HUES64 (cell line): ENCODE results near the gene TOPBP1.

Source experiments
- H3K27ac ChIP-seq: 2 replicates; pipeline ENCODE4 v1.7.0; 2013; ENCODE audit warnings: low read depth, low read length, inconsistent platforms
- H3K27me3 ChIP-seq: 2 replicates; pipeline ENCODE4 v1.6.1; 2013; ENCODE audit warnings: mild to moderate bottlenecking, low read length; ENCODE audit not compliant: insufficient read depth
- H3K36me3 ChIP-seq: 2 replicates; pipeline ENCODE4 v1.6.1; 2013; ENCODE audit warnings: mild to moderate bottlenecking, low read length; ENCODE audit not compliant: insufficient read depth
- H3K4me1 ChIP-seq: 2 replicates; pipeline ENCODE4 v1.6.1; 2013; ENCODE audit warnings: mild to moderate bottlenecking, low read length, moderate library complexity; ENCODE audit not compliant: insufficient read depth
- H3K4me3 ChIP-seq: 2 replicates; pipeline ENCODE4 v1.5.1; 2013; ENCODE audit warnings: mild to moderate bottlenecking, low read length, moderate library complexity
- H3K9ac ChIP-seq: 2 replicates; pipeline ENCODE4 v1.6.1; 2013; ENCODE audit warnings: mild to moderate bottlenecking, low read depth, low read length
- H3K9me3 ChIP-seq: 2 replicates; pipeline ENCODE4 v1.6.1; 2013; ENCODE audit warnings: low read depth, low read length; ENCODE audit not compliant: insufficient read depth
- WGBS: fragments of 150-250, 120-280 bp; methylation state at CpG from one replicate; pipeline ENCODE4 v1.1.7; 2013; ENCODE audit warnings: missing lambda C conversion rate; 5-methylcytosine and 5-hydroxymethylcytosine counted together

Gene TOPBP1

DNA sequence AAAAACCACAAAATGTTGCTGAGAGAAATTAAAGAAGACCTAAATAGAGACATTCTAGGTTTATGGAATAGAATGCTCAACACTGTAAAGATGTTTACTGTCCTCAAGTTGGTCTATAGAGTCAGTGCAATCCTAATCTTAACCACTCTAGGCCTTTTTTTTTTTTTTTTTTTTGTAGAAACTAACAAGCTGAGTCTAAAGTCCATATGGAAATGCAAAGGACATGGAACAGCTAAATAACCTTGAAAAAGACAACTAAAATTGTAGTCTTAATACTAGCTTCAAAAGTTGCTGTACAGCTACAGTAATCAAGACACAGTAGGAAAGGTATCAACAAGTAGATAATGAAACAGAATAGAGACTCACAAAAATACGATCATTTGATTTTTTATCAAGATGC lies 55.4 kb downstream of the TOPBP1 start:
- Histone ChIP-seq H3K27me3 (no peaks in the 10 kb centered on the region), H3K9me3 (no peaks in the 10 kb centered on the region), H3K36me3 (peaks cover 78% of the 10 kb centered on the region), H3K4me1 (no peaks in the 10 kb centered on the region), H3K27ac (no peak overlapping the region), H3K9ac (no peak overlapping the region), H3K4me3 (no peak overlapping the region)
- 100% methylated on average over 1 of the region's 1 CpG for WGBS

DNA sequence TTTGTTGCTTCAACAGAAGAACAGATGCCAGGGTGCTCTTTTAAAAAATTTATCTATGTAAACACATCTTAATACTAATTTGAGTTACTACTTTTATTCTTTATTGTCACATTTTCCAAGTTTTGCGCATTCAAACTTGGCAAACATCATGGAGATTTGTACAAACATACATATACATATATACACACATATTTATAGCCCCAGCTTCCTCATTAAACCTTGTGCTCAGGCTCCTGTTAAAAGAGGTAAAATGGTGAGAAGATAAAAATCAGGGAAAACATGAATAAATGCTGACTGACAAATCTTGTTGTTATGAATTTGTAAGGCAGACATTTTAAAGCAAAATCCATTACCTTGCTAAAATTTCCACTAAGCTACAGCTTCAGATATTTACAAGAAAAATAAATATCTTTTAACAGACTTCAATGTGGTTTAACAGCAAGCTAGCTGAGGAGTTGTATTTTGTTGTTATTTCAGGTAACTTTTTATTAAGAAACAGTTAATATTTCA lies 61.1 kb downstream of the TOPBP1 start:
- H3K4me3 ChIP-seq = no peak overlapping the region
- H3K27me3 ChIP-seq = no peaks in the 10 kb centered on the region
- peaks cover 34% of the 10 kb centered on the region for H3K36me3 ChIP-seq
- H3K27ac ChIP-seq = no peak overlapping the region
- 100% methylated on average over 1 of the region's 1 CpG for WGBS
- H3K9ac ChIP-seq = no peak overlapping the region
- H3K9me3 ChIP-seq = no peaks in the 10 kb centered on the region
- H3K4me1 ChIP-seq = peaks cover 2% of the 10 kb centered on the region; the same call in 1 of the 2 replicates

DNA sequence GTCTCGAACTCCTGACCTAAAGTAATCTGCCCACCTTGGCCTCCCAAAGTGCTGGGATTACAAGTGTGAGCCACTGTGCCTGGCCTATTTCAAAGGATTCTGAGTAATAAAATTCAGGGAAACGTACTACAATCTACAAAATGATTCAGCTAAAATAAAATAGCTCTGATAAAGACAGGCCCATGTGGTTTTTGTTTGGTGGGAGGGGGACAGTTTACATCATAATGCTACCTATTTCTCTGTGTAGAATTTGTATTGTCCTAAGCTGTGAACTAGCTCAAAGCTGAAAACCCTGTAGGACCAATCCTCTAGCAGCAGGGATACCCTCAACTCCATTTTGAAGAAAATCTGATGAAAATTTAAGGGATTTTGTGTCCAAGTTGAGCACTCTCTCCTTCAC lies 62.5 kb downstream of the TOPBP1 start:
- Histone ChIP-seq H3K4me3 (no peak overlapping the region), H3K9ac (no peak overlapping the region), H3K27ac (no peak overlapping the region), H3K27me3 (no peaks in the 10 kb centered on the region), H3K4me1 (peaks cover 2% of the 10 kb centered on the region; the same call in 1 of the 2 replicates), H3K9me3 (no peaks in the 10 kb centered on the region), H3K36me3 (peaks cover 26% of the 10 kb centered on the region)
- WGBS = 96% methylated on average over 1 of the region's 2 CpGs

DNA sequence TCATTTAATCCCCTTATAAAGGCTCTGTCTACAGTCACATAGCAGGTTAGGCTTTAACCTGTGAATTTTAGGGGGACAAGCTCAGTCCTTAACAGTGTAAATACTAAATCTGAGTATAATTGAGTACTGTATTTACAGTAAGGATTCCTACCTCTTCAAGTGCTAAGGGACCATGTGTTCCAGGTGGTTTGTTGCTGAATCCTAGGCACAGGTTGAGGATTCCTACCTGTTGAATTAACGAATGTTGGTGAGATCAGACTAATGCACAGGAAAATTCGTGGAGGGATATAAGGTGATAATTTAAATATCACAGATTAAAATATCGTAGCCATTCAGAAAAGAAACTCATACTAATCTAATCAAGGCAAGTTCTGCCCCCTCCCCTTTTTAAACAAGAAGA lies 63.3 kb downstream of the TOPBP1 start:
- H3K27ac ChIP-seq = no peak overlapping the region
- WGBS = 92% methylated on average over 2 of the region's 3 CpGs
- H3K9me3 ChIP-seq = no peaks in the 10 kb centered on the region
- no peak overlapping the region for H3K9ac ChIP-seq
- H3K4me3 ChIP-seq = no peak overlapping the region
- H3K27me3 ChIP-seq = no peaks in the 10 kb centered on the region
- H3K4me1 ChIP-seq = peaks cover 2% of the 10 kb centered on the region; the same call in 1 of the 2 replicates
- peaks cover 21% of the 10 kb centered on the region for H3K36me3 ChIP-seq

DNA sequence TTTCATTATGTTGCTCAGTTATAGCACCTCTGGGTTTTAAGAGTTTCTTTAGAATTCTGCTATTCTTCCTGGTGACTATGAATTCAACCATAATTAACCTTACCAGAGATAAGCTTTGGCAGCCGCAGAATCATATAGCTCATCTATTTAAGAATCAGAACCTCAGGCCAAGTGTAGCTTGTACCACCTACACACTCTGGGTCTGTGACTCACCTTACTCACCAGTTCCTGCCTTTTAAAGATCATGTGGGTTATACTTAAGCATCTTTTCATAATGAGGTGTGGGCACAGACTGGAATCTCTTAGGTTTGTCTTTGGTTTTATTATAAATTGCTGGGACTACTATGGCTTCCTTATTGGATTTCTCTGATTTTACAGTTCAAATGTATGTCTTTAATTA lies 66.4 kb downstream of the TOPBP1 start:
- Histone ChIP-seq H3K36me3 (peaks cover 4% of the 10 kb centered on the region), H3K4me1 (peaks cover 2% of the 10 kb centered on the region; the same call in 1 of the 2 replicates), H3K4me3 (no peak overlapping the region), H3K9ac (no peak overlapping the region), H3K27me3 (no peaks in the 10 kb centered on the region), H3K9me3 (no peaks in the 10 kb centered on the region), H3K27ac (no peak overlapping the region)
- WGBS = 88% methylated on average over 1 of the region's 1 CpG

DNA sequence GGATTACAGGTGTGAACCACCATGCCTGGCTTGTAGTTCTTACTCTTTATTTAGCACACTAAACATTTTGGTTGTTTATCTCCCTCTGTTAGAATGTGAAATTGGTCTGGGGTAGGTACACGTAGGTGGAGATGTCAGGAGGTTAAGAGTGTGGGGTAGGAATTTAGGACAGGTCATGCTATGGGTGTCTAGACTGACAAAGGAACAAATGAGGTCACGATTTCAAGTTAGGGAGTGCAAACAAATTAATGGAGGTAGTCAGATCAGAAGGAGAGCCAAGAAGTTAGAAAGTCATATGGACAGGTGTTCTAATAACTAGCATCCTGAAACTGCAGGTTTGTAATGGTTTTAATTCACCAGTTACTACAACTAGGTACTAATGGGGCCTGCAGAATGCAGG lies 68.5 kb downstream of the TOPBP1 start:
- no peaks in the 10 kb centered on the region for H3K4me1 ChIP-seq
- H3K36me3 ChIP-seq = peaks cover 23% of the 10 kb centered on the region
- no peak overlapping the region for H3K4me3 ChIP-seq
- WGBS = 90% methylated on average over 2 of the region's 2 CpGs
- H3K9ac ChIP-seq = no peak overlapping the region
- no peaks in the 10 kb centered on the region for H3K9me3 ChIP-seq
- H3K27ac ChIP-seq = no peak overlapping the region
- H3K27me3 ChIP-seq = no peaks in the 10 kb centered on the region

DNA sequence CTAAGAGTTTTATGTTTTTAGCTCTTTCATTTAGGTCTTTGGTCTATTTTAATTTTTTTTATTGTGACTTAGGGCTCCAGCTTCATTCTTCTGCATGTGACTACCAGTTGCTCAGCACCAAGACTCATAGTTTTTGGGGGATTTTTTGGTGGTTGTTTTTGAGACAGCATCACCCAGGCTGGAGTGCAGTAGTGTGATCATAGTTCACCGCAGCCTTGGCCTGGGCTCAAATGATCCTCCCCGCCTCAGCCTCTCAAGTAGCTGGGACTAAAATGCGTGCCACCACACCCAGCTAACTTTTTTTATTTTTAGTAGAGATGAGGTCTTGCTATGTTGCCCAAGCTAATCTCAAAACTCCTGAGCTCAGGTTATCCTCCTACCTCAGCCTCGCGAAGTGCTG lies 68.9 kb downstream of the TOPBP1 start:
- Histone ChIP-seq H3K4me3 (no peak overlapping the region), H3K27ac (no peak overlapping the region)
- 99% methylated on average over 5 of the region's 5 CpGs for WGBS

DNA sequence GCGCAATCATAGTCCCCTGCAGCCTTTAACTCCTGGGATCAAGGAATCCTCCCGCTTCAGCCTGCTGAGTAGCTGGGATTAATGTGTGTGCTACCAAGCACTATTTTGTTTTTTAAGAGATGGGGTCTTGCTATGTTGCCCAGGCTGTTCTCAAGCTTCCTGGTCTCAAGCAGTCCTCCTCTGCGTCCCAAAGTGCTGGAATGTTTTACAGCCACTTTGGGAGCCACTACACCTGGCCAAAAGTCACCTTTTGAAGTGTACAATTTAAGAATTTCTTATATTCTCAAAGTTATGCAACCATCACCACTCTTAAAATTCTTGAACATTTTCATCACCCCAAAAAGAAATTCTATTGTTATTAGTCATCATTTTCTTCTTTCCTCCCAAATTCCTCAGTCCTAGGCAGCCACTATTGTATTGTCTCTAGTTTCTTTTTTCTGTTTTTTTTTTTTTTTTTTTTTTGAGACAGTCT lies 70.4 kb downstream of the TOPBP1 start:
- Histone ChIP-seq H3K4me1 (no peaks in the 10 kb centered on the region), H3K9me3 (no peaks in the 10 kb centered on the region), H3K27ac (no peak overlapping the region), H3K9ac (no peak overlapping the region), H3K27me3 (no peaks in the 10 kb centered on the region), H3K36me3 (peaks cover 42% of the 10 kb centered on the region), H3K4me3 (no peak overlapping the region)
- 90% methylated on average over 3 of the region's 3 CpGs for WGBS

More for the DNA sequence above, 68.9 kb downstream of the TOPBP1 start:
- H3K9ac ChIP-seq = no peak overlapping the region
- H3K9me3 ChIP-seq = no peaks in the 10 kb centered on the region
- no peaks in the 10 kb centered on the region for H3K27me3 ChIP-seq
- no peaks in the 10 kb centered on the region for H3K4me1 ChIP-seq
- H3K36me3 ChIP-seq = peaks cover 27% of the 10 kb centered on the region

DNA sequence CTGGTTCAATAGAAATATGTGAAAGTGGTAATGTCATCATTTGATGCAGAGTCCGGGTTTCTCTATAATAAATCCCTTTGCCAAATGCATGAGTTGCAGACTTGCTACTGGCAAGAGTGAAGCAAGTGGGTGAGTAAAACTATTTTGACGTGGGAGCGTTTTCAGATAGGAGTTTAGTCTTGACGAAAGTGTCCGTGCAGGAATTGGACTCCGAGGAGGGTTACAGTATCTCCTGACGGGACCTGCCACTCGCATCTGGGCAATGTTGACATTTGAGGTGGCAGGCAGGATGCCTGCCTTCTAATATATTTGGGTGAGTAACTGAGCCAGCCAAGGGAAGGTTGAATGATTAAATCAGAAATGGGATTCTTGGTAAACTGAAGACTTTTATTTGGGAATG lies 72.2 kb downstream of the TOPBP1 start:
- 95% methylated on average over 8 of the region's 8 CpGs for WGBS
- peaks cover 58% of the 10 kb centered on the region for H3K36me3 ChIP-seq
- H3K9me3 ChIP-seq = no peaks in the 10 kb centered on the region
- H3K9ac ChIP-seq = no peak overlapping the region
- H3K4me3 ChIP-seq = no peak overlapping the region
- no peaks in the 10 kb centered on the region for H3K27me3 ChIP-seq
- H3K4me1 ChIP-seq = no peaks in the 10 kb centered on the region
- no peak overlapping the region for H3K27ac ChIP-seq

DNA sequence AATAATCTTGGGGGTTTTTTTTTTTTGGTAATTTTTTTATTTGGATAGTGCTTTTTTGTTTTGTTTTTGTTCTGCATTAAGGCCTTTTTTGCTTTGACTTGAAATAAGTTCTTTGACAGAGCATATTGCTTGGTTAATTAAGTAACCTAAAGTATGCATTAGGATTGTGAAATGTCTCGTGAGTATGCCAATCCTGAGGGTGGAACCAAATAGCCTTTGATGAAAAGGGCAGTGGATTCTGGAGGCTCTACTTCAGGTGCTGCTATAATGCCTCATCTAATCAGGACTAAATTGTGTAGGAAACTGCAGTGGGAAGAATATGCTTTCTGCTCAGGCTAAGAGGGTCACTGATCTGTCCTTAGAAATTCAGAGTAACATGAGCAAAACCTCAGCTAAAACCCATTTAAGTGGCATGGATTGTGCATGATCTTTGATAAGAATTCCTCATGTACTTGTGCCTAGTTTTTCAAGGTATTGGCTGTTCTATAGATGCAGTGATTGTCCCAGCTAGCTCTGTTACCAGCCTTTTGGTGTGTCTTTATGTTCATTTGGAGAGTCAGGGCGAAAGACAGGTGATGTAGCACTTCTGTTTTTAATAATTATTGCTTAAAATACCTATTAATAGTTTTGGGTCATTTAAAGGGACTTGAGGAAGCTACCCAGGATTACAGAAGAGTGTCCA lies 72.8 kb downstream of the TOPBP1 start:
- Histone ChIP-seq H3K9me3 (no peaks in the 10 kb centered on the region), H3K27me3 (no peaks in the 10 kb centered on the region), H3K27ac (no peak overlapping the region), H3K9ac (no peak overlapping the region), H3K36me3 (peaks cover 64% of the 10 kb centered on the region), H3K4me3 (no peak overlapping the region), H3K4me1 (no peaks in the 10 kb centered on the region)
- 97% methylated on average over 2 of the region's 2 CpGs for WGBS

DNA sequence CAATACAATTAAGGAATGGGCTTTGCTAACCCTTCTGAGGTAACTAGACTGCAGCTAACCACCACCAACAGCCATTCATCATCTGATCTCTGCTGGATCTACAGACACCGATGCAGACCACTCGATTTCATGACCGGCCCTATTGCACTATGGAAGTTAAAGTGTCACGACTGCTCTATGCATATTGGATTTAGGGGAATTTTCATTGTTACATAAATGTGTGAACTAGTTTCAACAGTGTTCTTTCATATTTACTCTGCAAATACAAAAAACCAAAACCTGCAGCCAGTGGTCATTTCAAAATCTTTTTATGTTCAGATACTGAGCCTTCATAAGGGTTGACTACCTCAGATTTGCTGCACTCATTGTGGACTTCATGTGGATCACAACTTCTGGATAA lies 73.7 kb downstream of the TOPBP1 start:
- H3K36me3 ChIP-seq = peaks cover 73% of the 10 kb centered on the region
- H3K4me3 ChIP-seq = no peak overlapping the region
- no peak overlapping the region for H3K9ac ChIP-seq
- H3K9me3 ChIP-seq = no peaks in the 10 kb centered on the region
- 97% methylated on average over 4 of the region's 4 CpGs for whole genome bisulfite sequencing
- H3K27ac ChIP-seq = no peak overlapping the region
- H3K27me3 ChIP-seq = no peaks in the 10 kb centered on the region
- H3K4me1 ChIP-seq = no peaks in the 10 kb centered on the region
